Bronchial epithelial cell (primary cell): ENCODE results near the gene IGSF8. TPM values are rescaled to one million over a fixed set of nuclear protein-coding genes. Genes with fewer than 3 reads are reported as not detected.
"Not testable (repeated sequence)": the region's sequence is repeated elsewhere in the genome, so short reads cannot be mapped to it uniquely, and the experiment has no call there.

Experiments
- DNase-seq: peaks from one replicate; pipeline ENCODE4 v3.0.0-alpha.2; 2010; ENCODE audit warnings: low read depth
- FAIRE-seq: peaks from 2 replicates; lab custom pipeline; 2011; peaks lifted over from hg19 to GRCh38; lab: Jason Lieb, UNC
- H3K27me3 ChIP-seq: 2 replicates; pipeline ENCODE4 v1.5.1; 2011; ENCODE audit warnings: low read length; ENCODE audit not compliant: control insufficient read depth, insufficient read depth
- H3K36me3 ChIP-seq: 2 replicates; pipeline ENCODE4 v1.5.1; 2011; ENCODE audit warnings: low read length; ENCODE audit not compliant: control insufficient read depth, insufficient read depth
- H3K4me3 ChIP-seq: 2 replicates; pipeline ENCODE4 v1.5.1; 2011; ENCODE audit warnings: mild to moderate bottlenecking, low read depth, low read length, control low read depth
- CTCF ChIP-seq: IDR thresholded peaks from 2 replicates; pipeline ENCODE4 v1.5.1; 2011; ENCODE audit warnings: mild to moderate bottlenecking, moderate library complexity, low read length, control low read depth, inconsistent platforms; ENCODE audit not compliant: insufficient read depth, severe bottlenecking
- total RNA-seq: library from RNA; depleted of rRNA; stranded (reverse); fragments of >200 nt; gene quantifications from 2 replicates; pipeline ENCODE4 v1.2.1, GENCODE V29; 2014

The IGSF8 gene
- total RNA-seq, 1 donor from 2014 or later, result 42.6 TPM

- no peaks in the 10 kb centered on the region for H3K36me3 ChIP-seq
- FAIRE-seq (no peak), DNase-seq (no peak)
- TF ChIP-seq CTCF, result no peak
- no peak overlapping the region for H3K4me3 ChIP-seq
- peaks cover 2% of the 10 kb centered on the region for H3K27me3 ChIP-seq
Observed at GRCh38 chr1:160128636-160129035, 30.2 kb upstream of the IGSF8 start.

- peaks cover 2% of the 10 kb centered on the region for H3K27me3 ChIP-seq
- no peak for TF ChIP-seq CTCF
- no peak overlapping the region for H3K4me3 ChIP-seq
- H3K36me3 ChIP-seq, result no peaks in the 10 kb centered on the region
- DNase-seq (peak; percentile 45), FAIRE-seq (no peak)
Observed at GRCh38 chr1:160127865-160128523, 29.6 kb upstream of the IGSF8 start.

- Histone ChIP-seq H3K27me3 (no peaks in the 10 kb centered on the region), H3K4me3 (no peak overlapping the region), H3K36me3 (no peaks in the 10 kb centered on the region)
- FAIRE-seq, result no peak
- TF ChIP-seq CTCF, result no peak
- DNase-seq, result no peak
Observed at GRCh38 chr1:160127381-160127780, 29.0 kb upstream of the IGSF8 start.

- H3K4me3 ChIP-seq, DNase-seq, FAIRE-seq, H3K36me3 ChIP-seq, H3K27me3 ChIP-seq: not testable (repeated sequence)
Observed at GRCh38 chr1:160126342-160126741, 27.9 kb upstream of the IGSF8 start.

GRCh38 chr1:160125746-160126145, 27.3 kb upstream of the IGSF8 start:
- Histone ChIP-seq H3K36me3 (no peaks in the 10 kb centered on the region), H3K27me3 (no peaks in the 10 kb centered on the region), H3K4me3 (no peak overlapping the region)
- DNase-seq, result no peak
- no peak for FAIRE-seq
- TF ChIP-seq CTCF, result no peak

GRCh38 chr1:160124705-160125478, 26.5 kb upstream of the IGSF8 start:
- peak; percentile 99 for FAIRE-seq
- TF ChIP-seq CTCF, result peak; percentile 33
- H3K36me3 ChIP-seq, result no peaks in the 10 kb centered on the region
- no peak overlapping the region for H3K4me3 ChIP-seq
- H3K27me3 ChIP-seq, result no peaks in the 10 kb centered on the region
- peak; percentile 92 for DNase-seq
